Hepatocyte (in vitro differentiated cells): Measurements from ENCODE around the gene IGF2BP3. TPM values are rescaled to one million over a fixed set of nuclear protein-coding genes. Genes with fewer than 3 reads are reported as not detected.

ENCODE experiments used
- DNase-seq: peaks from one replicate; pipeline ENCODE4 v3.0.0-alpha.2; 2016; ENCODE audit warnings: low spot score
- H2AFZ ChIP-seq: fragments of 200-600 bp; sonication (generic); 2 replicates; pipeline ENCODE4 v1.6.0; 2016; ENCODE audit warnings: antibody characterized with exemption, mild to moderate bottlenecking
- H3K27ac ChIP-seq: fragments of 200-600 bp; sonication (generic); 2 replicates; pipeline ENCODE4 v1.5.1; 2016; ENCODE audit warnings: mild to moderate bottlenecking
- H3K27me3 ChIP-seq: fragments of 200-600 bp; sonication (generic); 2 replicates; pipeline ENCODE4 v1.6.1; 2016
- H3K36me3 ChIP-seq: fragments of 200-600 bp; sonication (generic); replicated peaks from 2 replicates; pipeline ENCODE4 v1.5.1; 2016; ENCODE audit warnings: low read depth; ENCODE audit not compliant: insufficient read depth
- H3K4me1 ChIP-seq: fragments of 200-600 bp; sonication (generic); 2 replicates; pipeline ENCODE4 v1.5.1; 2016; ENCODE audit warnings: mild to moderate bottlenecking, moderate library complexity; ENCODE audit not compliant: insufficient read depth
- H3K4me2 ChIP-seq: fragments of 200-600 bp; sonication (generic); 2 replicates; pipeline ENCODE4 v1.6.0; 2016
- H3K4me3 ChIP-seq: fragments of 200-600 bp; sonication (generic); 2 replicates; pipeline ENCODE4 v1.5.1; 2016; ENCODE audit warnings: mild to moderate bottlenecking
- H3K79me2 ChIP-seq: fragments of 200-600 bp; sonication (generic); 2 replicates; pipeline ENCODE4 v1.6.0; 2017; ENCODE audit warnings: mild to moderate bottlenecking
- H3K9me2 ChIP-seq: fragments of 200-600 bp; sonication (generic); replicated peaks from 2 replicates; pipeline ENCODE4 v1.6.0; 2017; ENCODE audit warnings: mild to moderate bottlenecking; ENCODE audit not compliant: insufficient read depth
- H3K9me3 ChIP-seq: fragments of 200-600 bp; sonication (generic); 2 replicates; pipeline ENCODE4 v1.5.1; 2016; ENCODE audit warnings: low read depth, mild to moderate bottlenecking
- H4K20me1 ChIP-seq: fragments of 200-600 bp; sonication (generic); 2 replicates; pipeline ENCODE4 v1.6.0; 2016; ENCODE audit warnings: mild to moderate bottlenecking; ENCODE audit not compliant: insufficient read depth, poor library complexity, severe bottlenecking
- EZH2 ChIP-seq: fragments of 200-600 bp; sonication (generic); IDR thresholded peaks from 2 replicates; pipeline ENCODE4 v1.6.1; 2016; ENCODE audit warnings: antibody characterized with exemption, mild to moderate bottlenecking, borderline replicate concordance
- EZH2phosphoT487 ChIP-seq: fragments of 200-600 bp; sonication (generic); IDR thresholded peaks from one replicate; pipeline ENCODE4 v1.6.1; 2018; ENCODE audit warnings: antibody characterized with exemption, mild to moderate bottlenecking, low read depth, moderate library complexity; ENCODE audit not compliant: unreplicated experiment, severe bottlenecking
- WGBS: methylation state at CpG from one replicate; pipeline ENCODE4 v1.1.6; 2016; ENCODE audit warnings: low lambda C conversion rate; ENCODE audit errors: missing lambda C conversion rate; 5-methylcytosine and 5-hydroxymethylcytosine counted together
- polyA plus RNA-seq: library from polyadenylated mRNA; unstranded; fragments of >200 nt; fragmentation: Nextera tagmentation; extraction: Ambion mirVana; gene quantifications from 2 replicates; pipeline ENCODE4 v1.2.1, GENCODE V29; 2016
- total RNA-seq: library from RNA; depleted of rRNA; stranded (reverse); fragments of >200 nt; gene quantifications from 2 replicates; pipeline ENCODE4 v1.2.3, GENCODE V29; 2014
- TF ChIP-seq, protein P1 (sequence below): fragments of 200-600 bp; sonication (generic); IDR thresholded peaks from 2 replicates; pipeline ENCODE4 v1.5.1; 2016; ENCODE audit warnings: antibody characterized with exemption, mild to moderate bottlenecking; ENCODE audit not compliant: poor library complexity

The IGF2BP3 gene
- total and polyA plus RNA-seq, 2 experiments from 2014 or later = 28.9 to 73.1 TPM

GRCh38 chr7:23380556-23380955 lies 89.7 kb downstream of the IGF2BP3 start:
- peaks cover 4% of the 10 kb centered on the region for H4K20me1 ChIP-seq
- no peak for DNase-seq
- no peak overlapping the region for H2AFZ ChIP-seq
- H3K36me3 ChIP-seq = no peaks in the 10 kb centered on the region
- H3K79me2 ChIP-seq = peaks cover 60% of the 10 kb centered on the region
- H3K4me3 ChIP-seq = no peak overlapping the region
- no peaks in the 10 kb centered on the region for H3K9me2 ChIP-seq
- H3K4me2 ChIP-seq = no peak overlapping the region
- TF ChIP-seq EZH2phosphoT487 (no peak), EZH2 (no peak)
- no peaks in the 10 kb centered on the region for H3K27me3 ChIP-seq
- 95% methylated on average over 4 of the region's 4 CpGs for WGBS
- no peaks in the 10 kb centered on the region for H3K9me3 ChIP-seq
- H3K4me1 ChIP-seq = peaks cover 13% of the 10 kb centered on the region
- no peak overlapping the region for H3K27ac ChIP-seq

DNA sequence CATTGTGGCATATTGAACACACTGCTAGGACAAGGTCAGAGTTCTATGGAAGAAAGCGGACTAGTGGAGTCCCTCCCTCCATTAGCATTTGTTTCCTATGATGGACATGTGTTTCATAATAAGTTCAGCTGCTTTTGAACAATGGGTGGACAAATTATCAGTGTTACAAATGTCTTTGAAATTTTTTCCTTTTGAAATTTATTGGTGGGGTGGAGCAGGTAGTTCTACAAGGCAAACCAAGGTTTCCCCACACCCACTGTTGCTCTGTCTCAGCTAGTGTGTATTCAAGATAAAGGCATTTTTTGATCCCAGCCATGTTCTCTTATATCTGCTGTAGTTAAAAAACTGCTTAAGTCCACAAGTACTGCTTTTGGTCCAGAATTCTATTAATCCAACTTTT lies 91.3 kb downstream of the IGF2BP3 start:
- Histone ChIP-seq H3K4me2 (no peak overlapping the region), H3K79me2 (peaks cover 66% of the 10 kb centered on the region)
- 83% methylated on average over 1 of the region's 1 CpG for WGBS

DNA sequence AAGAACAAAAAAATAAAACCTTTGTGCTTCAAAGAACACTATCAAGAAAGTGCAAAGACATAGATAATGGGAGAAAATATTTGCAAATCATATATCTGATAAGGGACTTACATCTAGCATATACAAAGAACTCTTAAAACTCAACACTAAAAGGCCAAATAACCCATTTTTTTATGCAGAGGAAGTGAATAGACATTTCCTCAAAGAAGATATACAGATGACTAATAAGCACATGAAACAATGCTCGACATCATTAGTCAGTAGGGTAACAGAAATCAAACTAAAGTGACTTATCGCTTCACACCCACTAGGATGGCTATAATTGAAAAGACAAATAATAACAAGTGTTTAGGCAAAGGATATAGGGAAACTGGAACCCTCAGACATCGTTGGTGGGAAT lies 93.2 kb downstream of the IGF2BP3 start:
- DNase-seq = no peak
- Histone ChIP-seq H3K4me2 (no peak overlapping the region), H3K27ac (no peak overlapping the region), H3K27me3 (no peaks in the 10 kb centered on the region), H3K4me1 (peaks cover 13% of the 10 kb centered on the region), H3K36me3 (no peaks in the 10 kb centered on the region), H2AFZ (no peak overlapping the region), H4K20me1 (peaks cover 3% of the 10 kb centered on the region), H3K9me3 (no peaks in the 10 kb centered on the region), H3K9me2 (no peaks in the 10 kb centered on the region), H3K4me3 (no peak overlapping the region), H3K79me2 (peaks cover 68% of the 10 kb centered on the region)
- 77% methylated on average over 3 of the region's 3 CpGs for WGBS
- TF ChIP-seq, protein P1, sequence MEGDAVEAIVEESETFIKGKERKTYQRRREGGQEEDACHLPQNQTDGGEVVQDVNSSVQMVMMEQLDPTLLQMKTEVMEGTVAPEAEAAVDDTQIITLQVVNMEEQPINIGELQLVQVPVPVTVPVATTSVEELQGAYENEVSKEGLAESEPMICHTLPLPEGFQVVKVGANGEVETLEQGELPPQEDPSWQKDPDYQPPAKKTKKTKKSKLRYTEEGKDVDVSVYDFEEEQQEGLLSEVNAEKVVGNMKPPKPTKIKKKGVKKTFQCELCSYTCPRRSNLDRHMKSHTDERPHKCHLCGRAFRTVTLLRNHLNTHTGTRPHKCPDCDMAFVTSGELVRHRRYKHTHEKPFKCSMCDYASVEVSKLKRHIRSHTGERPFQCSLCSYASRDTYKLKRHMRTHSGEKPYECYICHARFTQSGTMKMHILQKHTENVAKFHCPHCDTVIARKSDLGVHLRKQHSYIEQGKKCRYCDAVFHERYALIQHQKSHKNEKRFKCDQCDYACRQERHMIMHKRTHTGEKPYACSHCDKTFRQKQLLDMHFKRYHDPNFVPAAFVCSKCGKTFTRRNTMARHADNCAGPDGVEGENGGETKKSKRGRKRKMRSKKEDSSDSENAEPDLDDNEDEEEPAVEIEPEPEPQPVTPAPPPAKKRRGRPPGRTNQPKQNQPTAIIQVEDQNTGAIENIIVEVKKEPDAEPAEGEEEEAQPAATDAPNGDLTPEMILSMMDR = no peak
- no peak for TF ChIP-seq EZH2
- TF ChIP-seq EZH2phosphoT487 = no peak

More for the DNA sequence above, 91.3 kb downstream of the IGF2BP3 start:
- no peaks in the 10 kb centered on the region for H3K36me3 ChIP-seq
- H3K4me1 ChIP-seq = peaks cover 13% of the 10 kb centered on the region
- TF ChIP-seq, protein P1 = no peak
- TF ChIP-seq EZH2phosphoT487 (no peak), EZH2 (no peak)
- DNase-seq = no peak
- peaks cover 4% of the 10 kb centered on the region for H4K20me1 ChIP-seq
- peak overlapping the region; percentile 41 for H3K27ac ChIP-seq
- no peak overlapping the region for H2AFZ ChIP-seq
- no peaks in the 10 kb centered on the region for H3K9me3 ChIP-seq
- no peaks in the 10 kb centered on the region for H3K27me3 ChIP-seq
- H3K9me2 ChIP-seq = no peaks in the 10 kb centered on the region
- H3K4me3 ChIP-seq = no peak overlapping the region

GRCh38 chr7:23373151-23374004 lies 96.9 kb downstream of the IGF2BP3 start:
- Histone ChIP-seq H3K9me2 (no peaks in the 10 kb centered on the region), H3K27me3 (no peaks in the 10 kb centered on the region), H3K4me1 (peaks cover 6% of the 10 kb centered on the region), H3K27ac (no peak overlapping the region), H3K4me3 (no peak overlapping the region), H3K36me3 (no peaks in the 10 kb centered on the region), H3K79me2 (peaks cover 82% of the 10 kb centered on the region), H4K20me1 (peaks cover 3% of the 10 kb centered on the region), H3K9me3 (no peaks in the 10 kb centered on the region), H2AFZ (no peak overlapping the region), H3K4me2 (no peak overlapping the region)
- 82% methylated on average over 6 of the region's 6 CpGs for WGBS
- DNase-seq = no peak
- no peak for TF ChIP-seq EZH2
- TF ChIP-seq, protein P1 = no peak
- TF ChIP-seq EZH2phosphoT487 = no peak
